Adrenal gland (tissue), 5 donors: ENCODE data around the gene FLYWCH1.

ENCODE experiments used
- POLR2A ChIP-seq, 2 donors: fragments of 450-650 bp; IDR thresholded peaks; one replicate each; pipeline ENCODE4 v1.6.1; 2017; ENCODE audit warnings: antibody characterized with exemption in 2 of 2, mild to moderate bottlenecking in 2 of 2, moderate library complexity in 1 of 2
- TF ChIP-seq, protein P1 (sequence below), 6 experiments: fragments of 450-650 bp in 4 of 6; fragments of 200-600 bp in 2 of 6; sonication (generic) in 1 of 6; IDR thresholded peaks; 1 replicate in 5 of 6; 2 replicates in 1 of 6; pipeline versions ENCODE4 v1.5.1 to v1.8.0; 2016 to 2021; ENCODE audit warnings: antibody characterized with exemption in 6 of 6, mild to moderate bottlenecking in 2 of 6, moderate library complexity in 1 of 6
- donor health status: DM: no; HTN: no; CAD: no.

DNA sequence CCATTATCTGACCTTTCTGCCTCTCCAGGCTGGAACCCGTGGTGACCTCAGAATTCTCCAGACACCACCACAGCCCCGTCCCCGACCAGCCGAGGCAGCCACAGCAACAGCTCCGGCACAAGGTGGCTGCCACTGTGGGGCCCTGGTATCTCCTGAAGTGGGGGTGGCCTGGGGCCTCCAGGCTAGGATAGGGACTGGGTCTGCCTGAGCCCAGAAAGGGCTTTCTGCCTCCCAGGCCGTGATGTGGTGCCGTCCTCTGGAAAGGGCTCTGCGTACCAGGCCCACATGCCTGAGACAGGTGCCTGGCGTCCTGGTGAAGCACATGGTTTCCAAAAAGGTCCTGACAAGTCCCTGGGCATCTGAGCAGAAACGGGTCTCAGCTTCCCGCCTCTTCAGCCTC lies 17.1 kb downstream of the FLYWCH1 start:
- TF ChIP-seq, protein P1, sequence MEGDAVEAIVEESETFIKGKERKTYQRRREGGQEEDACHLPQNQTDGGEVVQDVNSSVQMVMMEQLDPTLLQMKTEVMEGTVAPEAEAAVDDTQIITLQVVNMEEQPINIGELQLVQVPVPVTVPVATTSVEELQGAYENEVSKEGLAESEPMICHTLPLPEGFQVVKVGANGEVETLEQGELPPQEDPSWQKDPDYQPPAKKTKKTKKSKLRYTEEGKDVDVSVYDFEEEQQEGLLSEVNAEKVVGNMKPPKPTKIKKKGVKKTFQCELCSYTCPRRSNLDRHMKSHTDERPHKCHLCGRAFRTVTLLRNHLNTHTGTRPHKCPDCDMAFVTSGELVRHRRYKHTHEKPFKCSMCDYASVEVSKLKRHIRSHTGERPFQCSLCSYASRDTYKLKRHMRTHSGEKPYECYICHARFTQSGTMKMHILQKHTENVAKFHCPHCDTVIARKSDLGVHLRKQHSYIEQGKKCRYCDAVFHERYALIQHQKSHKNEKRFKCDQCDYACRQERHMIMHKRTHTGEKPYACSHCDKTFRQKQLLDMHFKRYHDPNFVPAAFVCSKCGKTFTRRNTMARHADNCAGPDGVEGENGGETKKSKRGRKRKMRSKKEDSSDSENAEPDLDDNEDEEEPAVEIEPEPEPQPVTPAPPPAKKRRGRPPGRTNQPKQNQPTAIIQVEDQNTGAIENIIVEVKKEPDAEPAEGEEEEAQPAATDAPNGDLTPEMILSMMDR (IDR thresholded peaks at IDR 0.05), result no peak
- no peak for TF ChIP-seq POLR2A (IDR thresholded peaks at IDR 0.05)
